Thyroid gland (tissue), 4 donors: ENCODE results near the gene FHOD3. TPM values are rescaled to one million over a fixed set of nuclear protein-coding genes. Genes with fewer than 3 reads are reported as not detected.
A peak's percentile ranks its signal among the peaks of the same experiment; 100 is the strongest.

Experiments used
- DNase-seq, 2 donors: peaks; one replicate each; pipeline ENCODE4 v3.0.0-alpha.2; 2019
- H3K27ac ChIP-seq, 3 donors: fragments of 200-600 bp; sonication (generic); 1 replicate in 2 of 3; 2 replicates in 1 of 3; pipeline ENCODE4 v1.5.1; 2016 to 2019; ENCODE audit warnings: mild to moderate bottlenecking in 1 of 3, moderate library complexity in 1 of 3
- H3K27me3 ChIP-seq: fragments of 200-600 bp; sonication (generic); one replicate; pipeline ENCODE4 v1.5.1; 2019
- H3K36me3 ChIP-seq, 2 donors: fragments of 200-600 bp; sonication (generic); one replicate each; pipeline ENCODE4 v1.5.1; 2016 to 2019
- H3K4me1 ChIP-seq, 2 donors: fragments of 200-600 bp; sonication (generic); one replicate each; pipeline ENCODE4 v1.5.1; 2017 to 2019
- H3K4me3 ChIP-seq, 3 donors: fragments of 200-600 bp; sonication (generic); replicated peaks in 1 of 3; 1 replicate in 2 of 3; 2 replicates in 1 of 3; pipeline ENCODE4 v1.5.1; 2016; ENCODE audit warnings: mild to moderate bottlenecking in 1 of 3
- H3K9me3 ChIP-seq: fragments of 200-600 bp; sonication (generic); one replicate; pipeline ENCODE4 v1.5.1; 2017
- POLR2A ChIP-seq, 2 donors: fragments of 450-650 bp; IDR thresholded peaks; one replicate each; pipeline ENCODE4 v1.6.1; 2017; ENCODE audit warnings: antibody characterized with exemption in 2 of 2, mild to moderate bottlenecking in 2 of 2, moderate library complexity in 1 of 2
- WGBS, 2 donors: methylation state at CpG; one replicate each; pipeline ENCODE4 v1.1.5; 2017; 5-methylcytosine and 5-hydroxymethylcytosine counted together
- intact Hi-C: fragments of 100-400 bp; cut with DNase I; formaldehyde crosslinking; loops from one replicate; pipeline ENCODE4 v1.15.1; 2023
- total RNA-seq, 4 donors: library from RNA; depleted of rRNA; stranded (reverse); fragments of >200 nt; gene quantifications; one replicate each; pipeline ENCODE4 v1.2.3, GENCODE V29; 2016
- TF ChIP-seq, protein P1 (sequence below), 6 experiments: fragments of 200-600 bp in 3 of 6; fragments of 450-650 bp in 3 of 6; sonication (generic) in 3 of 6; IDR thresholded peaks; one replicate each; pipeline ENCODE4 v1.5.1; 2016 to 2019; ENCODE audit warnings: antibody characterized with exemption in 6 of 6, mild to moderate bottlenecking in 2 of 6, inconsistent platforms in 1 of 6, moderate library complexity in 1 of 6

Gene FHOD3
- total RNA-seq, 4 donors from 2014 or later: 1.6 to 6.9 (median 4.8) TPM

GRCh38 chr18:36283448-36283847 lies 14.1 kb upstream of the FHOD3 start:
- DNase-seq: no peak
- WGBS, 2 donors: 83 to 87% methylated on average over 6 of the region's 6 CpGs
- Histone ChIP-seq H3K4me3 (no peak overlapping the region), H3K4me1 (no peaks in the 10 kb centered on the region), H3K27ac (no peak overlapping the region), H3K9me3 (no peaks in the 10 kb centered on the region), H3K27me3 (no peaks in the 10 kb centered on the region), H3K36me3 (no peaks in the 10 kb centered on the region)
- intact Hi-C loops: loop anchor here (10.0 kb wide), 1 partner anchor 529 kb away; no protein-coding TSS in a partner anchor
- TF ChIP-seq, protein P1, sequence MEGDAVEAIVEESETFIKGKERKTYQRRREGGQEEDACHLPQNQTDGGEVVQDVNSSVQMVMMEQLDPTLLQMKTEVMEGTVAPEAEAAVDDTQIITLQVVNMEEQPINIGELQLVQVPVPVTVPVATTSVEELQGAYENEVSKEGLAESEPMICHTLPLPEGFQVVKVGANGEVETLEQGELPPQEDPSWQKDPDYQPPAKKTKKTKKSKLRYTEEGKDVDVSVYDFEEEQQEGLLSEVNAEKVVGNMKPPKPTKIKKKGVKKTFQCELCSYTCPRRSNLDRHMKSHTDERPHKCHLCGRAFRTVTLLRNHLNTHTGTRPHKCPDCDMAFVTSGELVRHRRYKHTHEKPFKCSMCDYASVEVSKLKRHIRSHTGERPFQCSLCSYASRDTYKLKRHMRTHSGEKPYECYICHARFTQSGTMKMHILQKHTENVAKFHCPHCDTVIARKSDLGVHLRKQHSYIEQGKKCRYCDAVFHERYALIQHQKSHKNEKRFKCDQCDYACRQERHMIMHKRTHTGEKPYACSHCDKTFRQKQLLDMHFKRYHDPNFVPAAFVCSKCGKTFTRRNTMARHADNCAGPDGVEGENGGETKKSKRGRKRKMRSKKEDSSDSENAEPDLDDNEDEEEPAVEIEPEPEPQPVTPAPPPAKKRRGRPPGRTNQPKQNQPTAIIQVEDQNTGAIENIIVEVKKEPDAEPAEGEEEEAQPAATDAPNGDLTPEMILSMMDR (IDR thresholded peaks at IDR 0.05): no peak
- TF ChIP-seq POLR2A (IDR thresholded peaks at IDR 0.05): no peak

- H3K4me1 ChIP-seq: no peaks in the 10 kb centered on the region
- no peak overlapping the region for H3K27ac ChIP-seq
- intact Hi-C loops: loop anchor here (2.0 to 10.0 kb wide), 2 partner anchors 267 to 529 kb away; no protein-coding TSS in a partner anchor
- H3K36me3 ChIP-seq: no peaks in the 10 kb centered on the region
- TF ChIP-seq, protein P1 (IDR thresholded peaks at IDR 0.05): no peak
- no peak for TF ChIP-seq POLR2A (IDR thresholded peaks at IDR 0.05)
- no peaks in the 10 kb centered on the region for H3K9me3 ChIP-seq
- H3K27me3 ChIP-seq: no peaks in the 10 kb centered on the region
- no peak overlapping the region for H3K4me3 ChIP-seq
- WGBS, 2 donors: 40 to 47% methylated on average over 4 of the region's 4 CpGs
- no peak for DNase-seq
Measured at GRCh38 chr18:36284268-36284667, 13.2 kb upstream of the FHOD3 start.

- DNase-seq: peak; percentile 37 to 44
- TF ChIP-seq POLR2A (IDR thresholded peaks at IDR 0.05): no peak
- TF ChIP-seq, protein P1 (IDR thresholded peaks at IDR 0.05): peak; percentile 81 to 93 (median 88)
- WGBS, 2 donors: 30 to 33% methylated on average over 6 of the region's 6 CpGs
- Histone ChIP-seq H3K4me3 (no peak overlapping the region), H3K9me3 (no peaks in the 10 kb centered on the region), H3K27me3 (no peaks in the 10 kb centered on the region), H3K27ac (no peak overlapping the region), H3K4me1 (no peaks in the 10 kb centered on the region), H3K36me3 (no peaks in the 10 kb centered on the region)
- intact Hi-C loops: loop anchor here (2.0 to 10.0 kb wide), 3 partner anchors 187 to 530 kb away; no protein-coding TSS in a partner anchor
Measured at GRCh38 chr18:36284671-36285295, 12.7 kb upstream of the FHOD3 start.

- intact Hi-C loops: loop anchor here (5.0 to 10.0 kb wide), 2 partner anchors 190 to 533 kb away; no protein-coding TSS in a partner anchor
- H3K27ac ChIP-seq: no peak overlapping the region
- no peaks in the 10 kb centered on the region for H3K27me3 ChIP-seq
- no peak overlapping the region for H3K4me3 ChIP-seq
- WGBS, 2 donors: 84 to 97% methylated on average over 2 of the region's 2 CpGs
- TF ChIP-seq POLR2A (IDR thresholded peaks at IDR 0.05): no peak
- TF ChIP-seq, protein P1 (IDR thresholded peaks at IDR 0.05): no peak
- no peaks in the 10 kb centered on the region for H3K36me3 ChIP-seq
- no peak for DNase-seq
- H3K9me3 ChIP-seq: no peaks in the 10 kb centered on the region
- H3K4me1 ChIP-seq: no peaks in the 10 kb centered on the region
Measured at GRCh38 chr18:36287653-36288052, 9.9 kb upstream of the FHOD3 start.

DNA sequence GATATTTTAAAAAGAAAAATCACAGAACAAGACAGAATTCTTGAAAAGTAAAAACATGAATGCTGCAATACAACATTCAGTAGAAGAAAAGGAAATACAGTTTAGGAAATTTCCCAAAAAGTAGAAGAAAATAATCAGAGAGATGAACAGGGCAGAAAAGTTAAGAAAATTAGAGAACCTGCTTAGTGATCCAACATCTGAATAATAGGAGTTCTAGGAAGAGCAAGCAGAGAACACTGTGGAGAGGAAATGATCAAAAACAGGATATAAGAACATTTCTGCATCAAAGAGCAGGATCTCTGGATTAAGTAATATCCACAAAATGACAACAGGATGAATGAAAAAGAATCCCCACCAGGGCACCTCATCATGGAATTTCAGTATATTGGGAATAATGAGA lies 8.8 kb upstream of the FHOD3 start:
- no peaks in the 10 kb centered on the region for H3K4me1 ChIP-seq
- H3K36me3 ChIP-seq: no peaks in the 10 kb centered on the region
- H3K27ac ChIP-seq: no peak overlapping the region
- H3K27me3 ChIP-seq: no peaks in the 10 kb centered on the region
- TF ChIP-seq POLR2A (IDR thresholded peaks at IDR 0.05): no peak
- TF ChIP-seq, protein P1 (IDR thresholded peaks at IDR 0.05): no peak
- H3K9me3 ChIP-seq: no peaks in the 10 kb centered on the region
- H3K4me3 ChIP-seq: no peak overlapping the region
- intact Hi-C loops: loop anchor here (5.0 to 10.0 kb wide), 2 partner anchors 191 to 534 kb away; no protein-coding TSS in a partner anchor
- DNase-seq: no peak
